Measurements from ENCODE around the gene MAPK1.
"Not testable (repeated sequence)": the region's sequence is repeated elsewhere in the genome, so short reads cannot be mapped to it uniquely, and the experiment has no call there.

MAPK1 gene

DNA sequence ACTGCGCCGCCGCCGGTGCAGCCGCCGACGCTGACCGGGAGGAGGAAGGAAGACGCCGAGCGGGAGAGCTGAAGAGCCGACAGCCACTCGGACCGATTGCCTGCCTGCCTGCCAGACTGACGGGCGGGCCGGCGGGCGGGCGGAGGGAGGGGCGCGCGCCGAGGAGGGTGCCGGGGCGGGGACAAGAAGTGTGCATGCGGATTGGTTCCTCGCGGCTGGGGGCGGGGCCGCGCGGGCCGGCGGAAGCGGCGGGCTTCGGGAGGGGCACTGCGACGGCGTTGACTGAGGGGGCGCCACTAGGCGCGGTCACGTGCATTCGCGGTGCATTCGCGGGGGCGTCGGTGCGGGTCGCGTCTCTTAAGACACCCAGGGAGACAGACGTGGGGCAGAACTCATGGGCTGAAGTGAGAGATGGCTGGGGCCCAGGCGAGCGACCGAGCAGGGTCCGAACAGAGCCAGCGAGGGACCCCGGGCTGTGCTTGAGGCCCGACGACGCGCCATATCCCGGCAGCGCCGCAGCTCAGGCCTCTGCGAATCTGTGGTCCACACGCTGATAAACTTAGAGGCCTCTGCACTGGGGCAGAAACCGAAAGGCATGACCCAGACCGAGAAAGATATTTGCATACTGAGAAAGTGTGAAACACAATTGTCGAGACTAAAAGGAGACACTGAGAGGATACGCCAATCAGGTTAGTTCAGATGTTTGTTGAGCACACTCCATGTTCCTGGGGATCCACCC, at the start of gene MAPK1:
Gene MAPK1 (minus strand): TSS at position 118 of the 739 bp plus-strand sequence. CDS start 205 bp downstream, outside the sequence.
- no peak for FAIRE-seq

GRCh38 chr22:21916309-21916918, 49.0 kb upstream of the MAPK1 start:
- FAIRE-seq = no peak

DNA sequence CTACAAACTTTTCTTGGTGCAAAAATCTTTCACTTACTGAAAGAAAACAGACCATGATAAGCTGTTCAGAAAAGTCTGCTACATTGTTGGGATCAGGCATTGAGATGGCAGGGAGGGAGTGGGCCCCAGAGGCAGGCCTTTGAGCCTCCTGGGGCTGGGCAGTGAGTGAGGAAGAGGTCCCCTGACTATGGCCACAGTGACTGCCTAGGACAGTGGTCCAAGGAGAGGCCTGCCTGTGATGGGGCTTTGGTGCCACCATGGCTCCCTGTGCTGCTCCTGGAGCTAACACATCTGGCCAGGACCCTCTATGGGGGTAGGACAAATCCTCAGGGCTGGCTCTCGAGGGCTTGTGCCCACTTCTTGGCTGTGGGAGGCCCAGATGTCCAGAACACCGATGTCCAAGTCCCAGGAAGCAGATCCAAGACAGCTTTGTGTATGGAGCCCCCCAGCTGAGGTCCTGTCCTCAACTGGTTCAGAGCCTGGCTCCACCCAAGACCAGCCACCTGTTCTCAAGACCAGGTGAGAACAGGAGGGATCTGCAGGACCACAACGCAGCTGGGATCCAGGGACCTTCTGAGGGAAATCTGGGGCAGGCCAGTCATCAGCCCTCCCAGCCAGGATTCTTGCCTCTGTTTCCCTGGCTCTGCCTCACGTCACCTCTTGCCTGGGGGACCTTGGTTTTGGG, 48.3 kb upstream of the MAPK1 start:
- no peak for FAIRE-seq

- not testable (repeated sequence) for FAIRE-seq
Measured at GRCh38 chr22:21914033-21914642, 46.7 kb upstream of the MAPK1 start.

- FAIRE-seq = not testable (repeated sequence)
Measured at GRCh38 chr22:21910367-21910766, 42.9 kb upstream of the MAPK1 start.

GRCh38 chr22:21909871-21910270, 42.4 kb upstream of the MAPK1 start:
- FAIRE-seq = no peak

DNA sequence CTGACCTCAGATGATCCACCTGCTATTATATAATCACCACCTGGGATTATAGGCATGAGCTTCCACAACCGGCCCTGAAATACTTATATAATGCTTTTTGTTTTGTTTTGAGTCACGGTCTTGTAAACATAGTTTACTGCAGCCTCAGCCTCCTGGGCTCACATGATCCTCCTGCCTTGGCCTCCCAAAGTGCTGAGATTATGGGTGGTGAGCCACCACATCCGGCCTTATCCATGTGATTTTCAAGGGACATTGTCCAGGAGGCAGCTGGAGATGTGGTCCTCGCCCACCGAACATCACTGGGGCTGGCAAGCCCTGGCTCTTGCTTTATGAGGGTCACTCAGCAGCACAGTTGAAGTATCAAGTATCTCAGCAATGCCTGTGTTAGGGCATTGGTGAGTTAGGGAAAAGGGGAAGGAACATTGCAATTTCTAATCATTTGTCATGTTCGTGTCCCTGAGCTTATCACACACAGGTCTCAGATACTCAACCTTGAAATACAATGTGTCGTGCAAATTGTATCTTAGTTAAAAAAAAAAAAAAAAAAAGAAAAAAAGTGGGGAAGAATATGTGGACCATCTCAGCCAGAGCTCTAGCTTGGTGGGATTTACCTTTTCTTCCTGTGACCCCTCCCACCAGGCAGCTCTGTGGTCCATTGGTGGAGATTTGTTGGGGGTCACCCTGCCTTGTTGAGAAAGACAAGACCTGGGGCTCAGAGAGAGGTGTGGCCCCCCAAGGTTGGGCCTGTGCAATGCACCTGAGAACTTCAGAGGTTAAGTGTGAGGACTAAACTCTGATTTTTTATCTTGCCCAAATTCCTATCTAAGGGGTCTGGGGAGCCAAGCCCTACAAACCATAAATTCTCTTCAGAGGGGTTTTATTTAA, 40.4 kb upstream of the MAPK1 start:
- no peak for FAIRE-seq

DNA sequence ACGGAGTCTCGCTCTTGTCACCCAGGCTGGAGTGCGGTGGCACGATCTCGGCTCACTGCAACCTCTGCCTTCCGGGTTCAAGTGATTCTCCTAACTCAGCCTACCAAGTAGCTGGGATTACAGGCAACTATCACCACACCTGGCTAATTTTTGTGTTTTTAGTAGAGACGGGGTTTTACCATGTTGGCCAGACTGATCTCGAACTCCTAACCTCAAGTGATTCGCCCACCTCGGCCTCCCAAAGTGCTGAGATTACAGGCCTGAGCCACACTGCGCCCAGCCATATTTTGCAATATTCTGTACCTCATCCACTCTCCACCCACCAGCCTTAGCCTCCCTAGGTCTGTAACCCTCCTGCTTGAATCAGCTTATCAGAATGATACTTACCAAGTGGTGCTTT, 37.8 kb upstream of the MAPK1 start:
- not testable (repeated sequence) for FAIRE-seq

DNA sequence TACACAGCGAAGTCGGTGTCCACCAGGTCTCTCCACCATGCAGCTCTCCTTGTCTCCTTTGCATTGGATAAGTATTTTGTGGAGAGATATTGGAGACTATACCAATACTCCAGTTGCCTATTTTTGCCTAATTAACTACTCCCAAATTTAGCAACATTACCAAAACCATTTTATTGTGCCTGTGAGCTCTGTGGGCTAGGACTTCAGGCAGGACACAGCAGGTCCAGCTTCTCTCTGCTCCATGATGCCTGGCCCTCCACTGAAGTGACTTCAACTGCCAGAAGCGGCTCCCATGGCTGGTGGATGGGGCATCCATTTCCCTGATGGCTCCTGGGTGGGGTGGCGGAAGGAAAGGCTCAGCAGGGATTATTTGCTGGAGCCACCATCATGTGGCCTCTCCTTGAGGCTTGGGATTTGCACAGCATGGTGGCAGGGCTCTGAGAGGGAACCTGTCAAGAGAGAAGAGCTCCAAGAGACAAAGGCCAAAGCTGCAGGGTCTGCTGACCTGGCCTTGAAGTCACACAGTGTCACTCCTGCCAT, 36.9 kb upstream of the MAPK1 start:
- FAIRE-seq = no peak

DNA sequence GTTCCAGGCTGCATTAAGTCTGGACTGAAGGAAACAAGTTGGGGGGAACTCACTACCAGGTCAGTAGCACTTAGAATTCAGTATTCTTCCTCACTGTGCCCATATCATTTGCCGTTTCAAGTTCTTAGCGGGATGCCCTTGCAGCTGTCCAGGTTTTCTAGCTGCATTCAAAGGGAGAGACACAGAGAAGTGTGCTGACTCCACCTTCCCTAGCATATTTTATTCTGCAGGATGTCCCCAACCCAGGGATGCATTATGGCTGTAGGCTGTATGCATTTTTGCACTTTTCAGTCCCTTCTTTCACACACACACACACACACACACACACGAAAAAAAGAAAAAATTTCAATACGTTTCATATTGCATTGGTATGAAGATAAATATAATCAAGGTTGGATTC, 35.8 kb upstream of the MAPK1 start:
- FAIRE-seq = no peak

DNA sequence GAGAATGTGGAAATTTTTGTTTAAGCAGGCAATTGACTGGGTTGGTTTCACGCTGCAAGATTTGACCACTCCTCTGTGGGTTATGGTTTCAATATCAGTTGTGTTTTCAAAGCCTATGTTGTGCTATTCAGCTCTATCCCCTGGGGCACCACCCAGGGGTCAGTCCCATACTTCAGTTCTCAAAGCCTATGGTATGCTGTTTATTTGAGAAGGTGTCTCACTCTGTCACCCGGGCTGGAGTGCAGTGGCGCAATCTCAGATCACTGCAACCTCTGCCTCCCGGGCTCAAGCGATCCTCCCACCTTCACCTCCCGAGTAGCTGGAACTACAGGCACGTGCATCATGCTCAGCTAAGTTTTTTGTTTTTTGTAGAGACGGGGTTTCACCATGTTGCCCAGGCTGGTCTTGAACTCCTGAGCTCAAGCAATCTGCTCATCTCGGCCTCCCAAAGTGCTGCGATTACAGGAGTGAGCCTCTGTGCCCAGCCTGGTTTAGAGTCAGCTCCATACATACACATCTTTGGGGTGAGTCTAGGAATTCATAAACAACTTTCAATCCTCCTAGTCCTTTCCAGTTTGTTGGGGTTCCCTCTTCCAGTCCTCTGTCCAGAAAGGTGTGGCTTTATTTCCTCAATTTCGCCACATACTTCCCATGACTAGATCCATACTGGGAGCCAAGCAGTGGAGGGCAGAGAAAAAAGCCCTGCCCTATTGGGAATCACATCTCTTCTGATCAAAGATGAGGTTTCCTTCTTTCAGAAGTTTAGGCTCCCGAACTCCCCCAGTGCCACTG, 35.0 kb upstream of the MAPK1 start:
- FAIRE-seq = no peak

DNA sequence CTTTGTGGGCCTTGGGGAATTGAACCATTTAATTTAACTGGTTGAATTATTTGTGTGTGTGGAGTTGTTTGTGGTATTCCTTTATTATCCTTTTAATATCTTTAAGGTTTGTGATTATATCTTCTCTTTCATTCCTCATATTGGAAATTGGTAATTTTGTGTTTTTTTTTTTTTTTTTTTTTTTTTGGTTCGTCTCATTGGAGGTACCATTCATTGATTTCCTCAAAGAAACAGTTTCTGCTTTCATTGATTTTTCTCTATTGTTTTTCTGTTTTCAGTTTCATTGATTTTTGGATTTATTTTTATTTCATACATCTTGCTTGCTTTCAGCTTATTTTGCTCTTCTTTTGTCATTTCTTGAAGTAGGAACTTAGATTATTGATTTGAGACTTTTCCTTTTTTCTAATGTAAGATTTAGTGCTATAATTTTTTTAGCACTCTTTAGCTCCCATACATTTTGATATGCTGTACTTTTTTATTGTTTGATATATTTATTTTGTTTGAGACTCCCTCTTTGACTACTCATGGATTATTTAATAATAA, 31.0 kb upstream of the MAPK1 start:
- FAIRE-seq = no peak

GRCh38 chr22:21896951-21897513, 29.6 kb upstream of the MAPK1 start:
- no peak for FAIRE-seq

DNA sequence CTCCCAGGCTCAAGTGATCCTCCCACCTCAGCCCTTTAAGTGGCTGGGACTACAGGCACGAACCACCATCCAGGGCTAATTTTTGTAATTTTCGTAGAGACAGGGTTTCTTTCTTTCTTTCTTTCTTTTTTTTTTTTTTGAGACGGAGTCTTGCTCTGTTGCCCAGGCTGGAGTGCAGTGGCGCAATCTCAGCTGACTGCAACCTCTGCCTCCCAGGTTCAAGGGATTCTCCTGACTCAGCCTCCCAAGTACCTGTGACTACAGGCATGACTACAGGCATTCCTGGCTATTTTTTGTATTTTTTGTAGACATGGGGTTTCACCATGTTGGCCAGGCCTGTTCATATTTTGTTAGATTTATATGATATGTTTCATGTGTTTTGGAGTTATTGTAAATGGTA, 28.8 kb upstream of the MAPK1 start:
- FAIRE-seq = not testable (repeated sequence)

DNA sequence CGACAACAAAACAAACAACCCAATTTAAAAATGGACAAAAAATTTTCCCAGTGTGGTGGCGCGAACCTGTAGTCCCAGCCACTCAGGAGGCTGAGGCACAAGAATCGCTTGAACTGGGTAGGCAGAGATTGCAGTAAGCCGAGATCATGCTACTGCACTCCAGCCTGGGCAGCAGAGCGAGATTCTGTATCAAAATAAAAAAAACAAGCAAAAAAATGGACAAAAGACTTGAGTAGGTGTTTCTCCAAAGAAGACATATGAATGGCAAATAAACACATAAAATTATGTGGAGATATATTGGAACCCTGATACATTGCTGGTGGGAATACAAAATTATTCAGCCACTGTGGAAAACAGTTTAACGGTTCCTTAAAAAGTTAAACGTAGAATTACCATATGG, 27.4 kb upstream of the MAPK1 start:
- no peak for FAIRE-seq

DNA sequence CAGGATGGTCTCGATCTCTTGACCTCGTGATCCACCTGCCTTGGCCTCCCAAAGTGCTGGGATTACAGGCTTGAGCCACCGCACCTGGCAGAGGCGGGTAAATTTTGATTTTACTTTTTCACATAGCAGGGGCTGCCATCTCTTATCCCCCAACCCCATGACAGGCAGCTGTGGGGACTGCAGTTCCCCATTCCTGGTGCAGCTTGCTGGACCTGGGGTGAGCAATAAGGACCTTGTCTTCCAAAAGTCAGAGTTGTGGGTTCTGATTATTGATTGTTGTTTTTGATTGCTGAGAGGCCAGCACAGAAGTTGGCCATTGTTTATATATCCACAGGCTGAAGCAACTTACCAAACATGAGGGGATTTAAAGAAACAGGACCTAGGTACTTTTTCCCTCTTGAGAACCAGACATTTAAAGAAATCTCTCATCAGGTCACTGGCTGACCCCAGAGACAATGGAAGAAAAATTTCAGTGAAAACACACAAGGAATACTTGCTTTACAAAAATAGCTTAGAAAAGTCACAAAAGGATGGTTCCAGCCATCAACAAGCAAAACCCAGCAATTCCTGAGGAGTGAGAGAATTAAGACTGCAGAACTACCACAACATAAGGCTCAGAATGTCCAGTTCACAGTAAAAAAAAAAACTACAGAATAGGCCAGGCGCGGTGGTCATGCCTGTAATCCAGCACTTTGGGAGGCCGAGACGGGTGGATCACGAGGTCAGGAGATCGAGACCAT, 22.0 kb upstream of the MAPK1 start:
- no peak for FAIRE-seq

DNA sequence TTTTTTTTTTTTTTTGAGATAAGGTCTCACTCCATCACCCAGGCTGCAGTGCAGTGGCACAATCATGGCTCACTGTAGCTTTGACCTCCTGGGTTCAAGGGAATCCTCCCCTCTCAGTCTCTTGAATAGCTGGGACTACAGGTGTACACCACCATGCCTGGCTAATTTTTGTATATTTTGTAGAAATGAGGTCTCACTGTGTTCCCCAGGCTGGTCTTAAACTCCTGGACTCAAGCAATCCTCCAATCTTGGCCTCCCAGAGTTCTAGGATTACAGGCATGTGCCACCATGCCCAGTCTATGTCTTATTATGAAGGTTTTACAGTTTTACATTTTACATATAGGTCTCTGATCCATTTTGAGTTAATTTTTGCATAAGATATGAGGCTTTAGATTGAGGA, 20.4 kb upstream of the MAPK1 start:
- FAIRE-seq = no peak

DNA sequence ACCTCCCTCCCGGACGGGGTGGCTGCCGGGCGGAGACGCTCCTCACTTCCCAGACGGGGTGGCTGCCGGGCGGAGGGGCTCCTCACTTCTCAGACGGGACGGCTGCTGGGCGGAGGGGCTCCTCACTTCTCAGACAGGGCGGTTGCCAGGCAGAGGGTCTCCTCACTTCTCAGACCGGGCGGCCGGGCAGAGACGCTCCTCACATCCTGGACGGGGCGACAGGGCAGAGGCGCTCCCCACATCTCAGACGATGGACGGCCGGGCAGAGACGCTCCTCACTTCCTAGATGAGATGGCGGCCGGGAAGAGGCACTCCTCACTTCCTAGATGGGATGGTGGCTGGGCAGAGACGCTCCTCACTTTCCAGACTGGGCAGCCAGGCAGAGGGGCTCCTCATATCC, 16.5 kb upstream of the MAPK1 start:
- not testable (repeated sequence) for FAIRE-seq

- not testable (repeated sequence) for FAIRE-seq
Measured at GRCh38 chr22:21882754-21883333, 15.4 kb upstream of the MAPK1 start.
